Stimulated activated CD4-positive, alpha-beta T cell treated with anti-CD3 and anti-CD28 coated beads, TNF-alpha, amount 100 ng/mL, for 4 hours (primary cell): ENCODE measurements around the gene CCDC28B.
A peak's percentile ranks its signal among the peaks of the same experiment; 100 is the strongest.

Experiments used
- DNase-seq, 3 experiments: peaks; one replicate each; pipeline ENCODE4 v3.0.0-alpha.2; 2020; ENCODE audit warnings: low read depth in 3 of 3

The CCDC28B gene

DNA sequence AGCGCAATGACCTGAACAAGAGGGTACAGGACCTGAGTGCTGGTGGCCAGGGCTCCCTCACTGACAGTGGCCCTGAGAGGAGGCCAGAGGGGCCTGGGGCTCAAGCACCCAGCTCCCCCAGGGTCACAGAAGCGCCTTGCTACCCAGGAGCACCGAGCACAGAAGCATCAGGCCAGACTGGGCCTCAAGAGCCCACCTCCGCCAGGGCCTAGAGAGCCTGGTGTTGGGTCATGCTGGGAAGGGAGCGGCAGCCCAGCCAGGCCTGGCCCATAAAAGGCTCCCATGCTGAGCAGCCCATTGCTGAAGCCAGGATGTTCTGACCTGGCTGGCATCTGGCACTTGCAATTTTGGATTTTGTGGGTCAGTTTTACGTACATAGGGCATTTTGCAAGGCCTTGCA lies 5.4 kb upstream of the CCDC28B start:
- DNase-seq = no peak

- no peak for DNase-seq
These were observed 4.9 kb upstream of the CCDC28B start for GRCh38 chr1:32195531-32195930.

DNA sequence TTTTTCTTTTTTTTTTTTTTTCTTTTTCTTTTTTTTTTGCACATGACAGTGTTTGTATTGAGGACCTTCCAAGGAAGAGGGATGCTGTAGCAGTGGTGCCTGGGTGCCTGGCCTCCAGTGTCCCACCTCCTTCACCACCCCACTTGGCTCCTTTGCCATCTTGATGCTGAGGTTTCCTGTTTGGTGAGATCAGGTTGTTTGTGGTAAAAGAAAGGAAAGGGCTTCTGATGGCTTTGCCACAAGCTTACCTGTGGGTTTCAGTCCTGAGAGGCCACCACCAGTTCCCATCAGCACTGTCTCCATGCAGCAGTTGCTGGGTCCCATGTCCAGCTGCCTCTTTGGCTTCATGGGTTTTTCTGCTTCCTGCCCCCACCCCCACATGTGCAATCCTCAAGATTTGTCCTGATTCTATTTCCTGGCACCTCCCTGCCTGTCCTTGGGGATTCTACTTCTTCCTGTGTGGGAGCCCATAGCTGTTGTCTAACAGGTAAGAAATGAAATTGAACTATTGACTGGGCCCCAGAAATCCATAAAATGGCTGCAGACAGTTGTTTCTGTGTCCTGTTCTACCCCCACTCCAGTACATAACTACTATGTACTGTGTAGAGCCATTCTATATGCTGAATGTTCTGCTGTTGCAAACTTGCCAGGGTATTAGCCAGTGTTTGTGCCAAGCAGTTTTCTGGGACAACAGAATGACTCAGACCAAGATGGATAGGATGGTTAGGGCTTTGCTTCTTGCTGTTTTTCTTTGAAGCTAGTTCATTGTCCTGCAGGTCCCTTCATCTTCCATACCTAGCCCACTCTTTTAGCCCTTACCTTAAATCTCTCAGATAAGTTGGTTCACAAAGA lies 4.2 kb upstream of the CCDC28B start:
- no peak for DNase-seq

DNA sequence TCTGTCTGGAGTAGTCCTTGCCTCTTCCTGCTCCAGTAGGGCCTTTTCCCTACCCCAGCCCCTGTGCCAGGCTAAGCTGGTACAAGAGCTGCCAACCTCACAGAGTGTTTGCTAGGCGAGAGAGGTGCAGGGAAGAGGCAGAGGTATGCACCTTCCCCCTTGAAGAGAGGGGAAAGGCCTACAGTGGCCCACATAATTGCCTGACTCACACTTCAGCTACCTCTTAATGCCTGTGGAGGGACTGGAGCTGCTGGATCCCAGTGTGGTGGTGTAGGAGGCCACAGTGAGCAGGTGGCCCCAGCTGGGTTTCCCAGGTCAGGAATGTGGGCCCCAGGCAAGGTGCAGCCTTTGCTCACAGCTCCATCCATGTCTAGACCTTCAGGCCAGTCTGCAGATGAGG lies 3.3 kb upstream of the CCDC28B start:
- no peak for DNase-seq

GRCh38 chr1:32197837-32198236 lies 2.6 kb upstream of the CCDC28B start:
- DNase-seq = no peak

GRCh38 chr1:32198237-32199042 lies 2.0 kb upstream of the CCDC28B start:
- DNase-seq = no peak

DNA sequence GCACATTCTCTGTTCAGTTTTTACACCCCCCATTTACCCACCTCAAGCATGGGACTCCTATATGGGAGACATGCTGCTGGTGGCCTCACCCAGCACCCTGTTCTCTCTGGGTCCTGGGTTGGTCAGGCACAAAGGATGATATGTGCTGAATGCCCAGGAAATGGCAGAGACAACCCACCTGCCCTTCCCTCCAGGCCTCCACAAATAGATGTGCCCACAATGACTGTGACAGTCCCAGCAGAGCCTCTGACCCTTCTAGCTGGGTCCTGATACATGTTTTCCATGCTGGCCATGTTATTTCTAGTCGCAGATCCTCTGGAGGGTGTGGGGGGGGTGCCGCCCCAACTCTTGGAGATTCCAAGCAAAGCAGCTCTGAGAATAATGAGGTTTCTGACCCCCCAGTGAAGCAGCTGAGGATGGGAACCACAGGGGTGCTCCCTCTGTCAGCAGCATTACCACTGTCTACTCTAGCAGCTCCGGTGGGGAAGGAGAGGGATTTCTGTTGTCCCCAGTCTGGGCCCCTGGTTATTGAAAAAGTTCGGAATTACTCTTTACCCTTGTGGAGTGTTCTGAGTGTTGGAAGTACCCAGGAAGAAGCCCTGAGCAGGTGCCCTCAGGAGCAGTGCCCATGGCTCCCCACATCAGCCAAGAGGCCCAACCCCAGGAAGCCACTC lies 1.2 kb upstream of the CCDC28B start:
- DNase-seq = no peak

DNA sequence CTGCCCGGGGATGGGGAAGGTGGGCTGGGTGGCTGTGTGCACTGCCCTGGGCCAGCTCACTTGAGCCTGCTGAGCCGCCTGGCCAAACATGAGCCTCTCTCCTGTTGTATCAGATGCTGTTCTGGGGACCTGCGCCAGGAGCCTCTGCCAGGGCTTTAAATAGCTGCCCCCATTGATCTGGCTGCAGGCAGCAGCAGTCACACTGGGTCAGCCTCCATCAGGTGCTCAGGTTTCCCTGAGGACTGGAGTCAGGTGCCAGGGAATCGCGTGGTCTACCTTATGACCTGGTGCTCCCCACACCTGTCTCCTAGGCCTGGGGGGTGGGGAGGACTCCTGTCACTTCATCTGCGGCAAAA lies 700 bp upstream of the CCDC28B start:
- no peak for DNase-seq

- peak; percentile 44 to 58 (median 56) for DNase-seq
These were observed 838 bp downstream of the CCDC28B start for GRCh38 chr1:32201011-32201855.

GRCh38 chr1:32204943-32205361 lies 4.6 kb downstream of the CCDC28B start:
- DNase-seq = no peak

GRCh38 chr1:32205401-32206370 lies 5.3 kb downstream of the CCDC28B start, which contains the start of gene IQCC:
Gene IQCC (plus strand): TSS chr1:32205671. CDS start chr1:32205682, 11 bp downstream.
- peak; percentile 70 to 76 (median 71) for DNase-seq

GRCh38 chr1:32208469-32208868 lies 8.1 kb downstream of the CCDC28B start:
- DNase-seq = no peak

GRCh38 chr1:32208891-32209328 lies 8.5 kb downstream of the CCDC28B start, which contains the start of gene DCDC2B:
Gene DCDC2B (plus strand): TSS chr1:32209089. CDS start chr1:32209094, 5 bp downstream.
- no peak for DNase-seq

- peak; percentile 32 to 39 (median 38) for DNase-seq
These were observed 15.5 kb downstream of the CCDC28B start for GRCh38 chr1:32215629-32216480.

DNA sequence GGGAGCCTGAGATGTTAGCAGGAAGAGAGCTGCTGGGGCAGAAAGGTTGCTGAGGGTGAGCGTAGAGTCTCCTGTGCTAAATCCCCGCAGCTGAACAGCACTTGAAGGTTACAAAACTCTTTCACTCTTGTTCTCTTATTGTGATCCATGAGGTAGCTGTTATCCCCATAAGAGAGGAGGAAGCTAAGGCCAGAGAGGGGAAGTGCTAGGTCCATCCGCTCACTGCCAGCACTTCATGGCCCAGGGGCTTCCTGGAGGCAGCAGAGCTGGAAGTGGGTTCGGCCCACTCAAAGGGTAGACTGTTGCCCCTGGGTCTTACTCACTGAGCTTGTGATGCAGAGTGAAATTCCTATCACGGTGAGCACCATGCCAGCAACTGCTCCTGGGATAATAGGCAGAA lies 16.2 kb downstream of the CCDC28B start:
- DNase-seq = no peak

GRCh38 chr1:32219022-32219421 lies 18.6 kb downstream of the CCDC28B start:
- no peak for DNase-seq

- no peak for DNase-seq
These were observed 20.6 kb downstream of the CCDC28B start for GRCh38 chr1:32220746-32221580.

- no peak for DNase-seq
These were observed 21.2 kb downstream of the CCDC28B start for GRCh38 chr1:32221581-32221979.
